Bronchial epithelial cell (primary cell): ENCODE measurements around the gene TAPBP. TPM values are rescaled to one million over a fixed set of nuclear protein-coding genes. Genes with fewer than 3 reads are reported as not detected.

Experiments
- DNase-seq: peaks from one replicate; pipeline ENCODE4 v3.0.0-alpha.2; 2010; ENCODE audit warnings: low read depth
- FAIRE-seq: peaks from 2 replicates; lab custom pipeline; 2011; peaks lifted over from hg19 to GRCh38; lab: Jason Lieb, UNC
- H3K27me3 ChIP-seq: 2 replicates; pipeline ENCODE4 v1.5.1; 2011; ENCODE audit warnings: low read length; ENCODE audit not compliant: control insufficient read depth, insufficient read depth
- H3K36me3 ChIP-seq: 2 replicates; pipeline ENCODE4 v1.5.1; 2011; ENCODE audit warnings: low read length; ENCODE audit not compliant: control insufficient read depth, insufficient read depth
- H3K4me3 ChIP-seq: 2 replicates; pipeline ENCODE4 v1.5.1; 2011; ENCODE audit warnings: mild to moderate bottlenecking, low read depth, low read length, control low read depth
- CTCF ChIP-seq: IDR thresholded peaks from 2 replicates; pipeline ENCODE4 v1.5.1; 2011; ENCODE audit warnings: mild to moderate bottlenecking, moderate library complexity, low read length, control low read depth, inconsistent platforms; ENCODE audit not compliant: insufficient read depth, severe bottlenecking
- total RNA-seq: library from RNA; depleted of rRNA; stranded (reverse); fragments of >200 nt; gene quantifications from 2 replicates; pipeline ENCODE4 v1.2.1, GENCODE V29; 2014

The TAPBP gene
- total RNA-seq, 1 donor from 2014 or later, result 11.6 TPM

GRCh38 chr6:33320315-33321181 lies 6.7 kb upstream of the TAPBP start:
- TF ChIP-seq CTCF, result no peak
- no peak overlapping the region for H3K4me3 ChIP-seq
- DNase-seq (peak; percentile 88), FAIRE-seq (no peak)
- peaks cover 24% of the 10 kb centered on the region for H3K36me3 ChIP-seq
- no peaks in the 10 kb centered on the region for H3K27me3 ChIP-seq

DNA sequence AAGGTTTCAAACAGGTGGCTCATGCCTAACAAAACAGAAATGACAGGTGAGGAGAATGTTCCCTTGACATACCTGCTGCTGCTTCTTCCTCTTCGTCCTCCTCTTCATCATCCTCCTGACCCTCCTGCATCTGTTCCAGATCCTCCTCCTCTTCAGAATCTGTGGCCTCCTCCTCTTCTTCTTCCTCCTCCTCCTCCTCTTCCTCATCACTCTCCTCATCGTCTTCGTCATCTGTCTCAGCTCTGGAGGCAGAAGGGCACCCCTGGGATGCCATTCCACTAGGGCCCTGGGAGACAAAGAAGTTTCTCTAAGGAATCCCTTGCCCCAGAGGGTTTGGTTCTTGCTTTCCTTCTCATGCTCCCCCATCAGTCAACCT lies 6.0 kb upstream of the TAPBP start:
- TF ChIP-seq CTCF, result no peak
- Histone ChIP-seq H3K4me3 (no peak overlapping the region), H3K27me3 (no peaks in the 10 kb centered on the region), H3K36me3 (peaks cover 24% of the 10 kb centered on the region)
- FAIRE-seq (no peak), DNase-seq (no peak)

DNA sequence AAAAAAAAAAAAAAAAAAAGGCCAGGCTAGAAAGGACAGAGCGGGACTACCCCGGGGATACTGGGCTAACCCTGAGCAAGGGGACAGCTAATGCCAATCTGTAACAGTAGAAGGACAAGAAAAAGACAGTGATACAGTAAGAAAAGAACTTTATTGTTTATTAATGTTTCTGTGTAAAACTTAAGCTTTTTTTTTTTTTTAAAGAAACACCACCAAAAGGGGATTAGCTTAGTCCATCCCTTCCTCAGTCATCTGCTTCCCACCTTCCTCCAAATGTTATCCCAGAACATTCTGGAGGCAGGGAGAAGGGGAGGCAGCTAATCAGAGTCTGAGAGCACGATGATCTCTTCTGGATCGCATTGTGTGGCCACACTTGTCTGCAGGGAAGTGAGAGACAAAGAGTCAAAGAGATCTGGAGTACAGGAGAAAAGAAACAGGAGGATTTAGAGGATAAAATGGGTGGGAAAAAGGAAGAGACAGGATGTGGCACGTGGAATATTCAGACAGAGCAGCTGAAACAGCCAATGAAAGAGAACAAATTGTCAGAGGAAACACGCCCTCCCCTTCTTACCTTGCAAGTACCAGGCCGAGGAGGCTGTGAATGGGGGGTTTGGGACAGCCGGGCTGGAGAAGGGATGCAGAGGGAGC lies 4.7 kb upstream of the TAPBP start:
- no peak for TF ChIP-seq CTCF
- H3K4me3 ChIP-seq, result peak overlapping the region; percentile 49
- no peak for DNase-seq
- peaks cover 24% of the 10 kb centered on the region for H3K36me3 ChIP-seq
- no peaks in the 10 kb centered on the region for H3K27me3 ChIP-seq
- FAIRE-seq, result no peak

DNA sequence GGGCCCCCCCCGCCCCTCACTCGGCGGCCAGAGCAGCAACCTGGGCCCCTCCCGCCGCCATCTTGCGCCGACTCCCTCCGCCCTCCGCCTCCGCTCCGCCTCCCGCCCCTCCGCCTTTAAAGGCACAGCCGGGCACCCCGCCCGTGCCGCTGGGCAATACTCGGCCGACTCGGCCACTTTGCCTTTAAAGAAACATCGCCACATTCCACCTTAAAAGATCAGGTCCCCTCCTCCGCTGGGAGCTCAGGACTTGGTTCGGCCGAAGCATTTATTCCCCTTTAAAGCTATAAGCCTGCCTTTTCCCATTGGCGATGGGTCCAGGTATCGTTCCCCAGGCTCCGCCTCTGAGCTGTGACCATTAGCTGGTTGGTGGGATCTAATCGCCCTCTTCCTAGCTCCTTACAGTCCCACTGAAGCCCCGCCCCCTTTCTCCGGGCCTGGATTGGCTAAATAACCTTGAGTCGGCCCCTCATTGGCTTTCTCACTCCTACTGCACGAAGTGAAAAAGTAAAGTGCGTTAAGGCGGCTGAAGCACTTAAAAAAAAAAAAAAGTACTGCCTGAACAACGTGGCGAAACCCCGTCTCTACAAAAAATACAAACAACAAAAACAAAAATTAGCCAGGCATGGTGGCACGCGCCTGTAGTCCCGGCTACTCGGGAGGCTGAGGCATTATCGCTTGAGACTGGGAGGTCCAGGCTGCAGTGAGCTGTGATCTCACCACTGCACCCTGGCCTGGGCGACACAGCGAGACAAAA lies 4.0 kb upstream of the TAPBP start, which contains the start of gene ZBTB22:
ZBTB22 (minus strand) TSS at position 76 of the 757 bp plus-strand sequence. CDS start 828 bp downstream, outside the sequence.
- no peak for TF ChIP-seq CTCF
- Histone ChIP-seq H3K4me3 (peak within 1 kb of the TSS; percentile 49), H3K27me3 (no peaks in the 10 kb centered on the region), H3K36me3 (peaks cover 24% of the 10 kb centered on the region)
- FAIRE-seq, result peak; percentile 66
- DNase-seq, result peak; percentile 97

GRCh38 chr6:33317419-33317668 lies 3.5 kb upstream of the TAPBP start:
- TF ChIP-seq CTCF, result no peak
- H3K36me3 ChIP-seq, result peaks cover 24% of the 10 kb centered on the region
- H3K4me3 ChIP-seq, result peak overlapping the region; percentile 49
- DNase-seq (no peak), FAIRE-seq (no peak)
- no peaks in the 10 kb centered on the region for H3K27me3 ChIP-seq
